Measurements from ENCODE around the gene SAYSD1.
"Not testable (repeated sequence)": the region's sequence is repeated elsewhere in the genome, so short reads cannot be mapped to it uniquely, and the experiment has no call there.

The SAYSD1 gene

GRCh38 chr6:39114704-39115599 lies at the start of gene SAYSD1:
Gene SAYSD1, minus strand, starts transcription at chr6:39115186. Its CDS starts 97 bp downstream, at chr6:39115089.
- peak; percentile 26 for DNase-seq

GRCh38 chr6:39157511-39157910 lies 42.5 kb upstream of the SAYSD1 start:
- no peak for DNase-seq

GRCh38 chr6:39156801-39157200 lies 41.8 kb upstream of the SAYSD1 start:
- DNase-seq = no peak

GRCh38 chr6:39154705-39155104 lies 39.7 kb upstream of the SAYSD1 start:
- DNase-seq = no peak

GRCh38 chr6:39153766-39154397 lies 38.9 kb upstream of the SAYSD1 start:
- no peak for DNase-seq

- DNase-seq = no peak
These were observed 37.3 kb upstream of the SAYSD1 start for GRCh38 chr6:39152262-39152661.

GRCh38 chr6:39151211-39151610 lies 36.2 kb upstream of the SAYSD1 start:
- DNase-seq = no peak

- no peak for DNase-seq
These were observed 29.6 kb upstream of the SAYSD1 start for GRCh38 chr6:39144481-39145173.

- no peak for DNase-seq
These were observed 28.4 kb upstream of the SAYSD1 start for GRCh38 chr6:39143238-39143930.

- DNase-seq = no peak
These were observed 25.7 kb upstream of the SAYSD1 start for GRCh38 chr6:39140556-39141167.

GRCh38 chr6:39137245-39137644 lies 22.3 kb upstream of the SAYSD1 start:
- no peak for DNase-seq

GRCh38 chr6:39136207-39136606 lies 21.2 kb upstream of the SAYSD1 start:
- DNase-seq = not testable (repeated sequence)

- DNase-seq = not testable (repeated sequence)
These were observed 19.8 kb upstream of the SAYSD1 start for GRCh38 chr6:39134761-39135160.

GRCh38 chr6:39130691-39131090 lies 15.7 kb upstream of the SAYSD1 start:
- no peak for DNase-seq

GRCh38 chr6:39128832-39129231 lies 13.8 kb upstream of the SAYSD1 start:
- no peak for DNase-seq

GRCh38 chr6:39128106-39128505 lies 13.1 kb upstream of the SAYSD1 start:
- no peak for DNase-seq

GRCh38 chr6:39124114-39124513 lies 9.1 kb upstream of the SAYSD1 start:
- DNase-seq = no peak

GRCh38 chr6:39118921-39119320 lies 3.9 kb upstream of the SAYSD1 start:
- DNase-seq = no peak

GRCh38 chr6:39114388-39114703 lies 640 bp downstream of the SAYSD1 start:
- no peak for DNase-seq

GRCh38 chr6:39113788-39114187 lies 1.2 kb downstream of the SAYSD1 start:
- DNase-seq = no peak

- no peak for DNase-seq
These were observed 3.7 kb downstream of the SAYSD1 start for GRCh38 chr6:39111280-39111679.

- DNase-seq = no peak
These were observed 6.7 kb downstream of the SAYSD1 start for GRCh38 chr6:39108041-39108839.

All from NCI-H2107 (cell line).